ENCODE measurements around the gene RMDN2. TPM values are rescaled to one million over a fixed set of nuclear protein-coding genes. Genes with fewer than 3 reads are reported as not detected.

RMDN2 gene
- total and polyA plus RNA-seq, 2 experiments from 2014 or later: 3.4 to 3.6 TPM

- TF ChIP-seq ZNF462 (CRISPR knock-in tag; IDR thresholded peaks at IDR 0.05) (no peak), ETS1 (IDR thresholded peaks at IDR 0.05) (no peak)
These were observed 1.6 kb upstream of the RMDN2 start (continued) for GRCh38 chr2:37923308-37924055.

GRCh38 chr2:37926635-37927034, 1.5 kb downstream of the RMDN2 start:
- H3K4me1 ChIP-seq (ENCODE audit: insufficient read depth): no peaks in the 10 kb centered on the region; the same call in 1 of the 2 replicates
- H3K36me3 ChIP-seq (ENCODE audit: insufficient read depth): no peaks in the 10 kb centered on the region
- no peaks in the 10 kb centered on the region; the same call in 1 of the 2 replicates for H4K20me1 ChIP-seq (replicated peaks; ENCODE audit: insufficient read depth)
- ATAC-seq: no peak
- peaks cover 12% of the 10 kb centered on the region for H3K27me3 ChIP-seq (ENCODE audit: insufficient read depth)
- DNase-seq (ENCODE audit: low spot score): no peak
- Mint-ChIP-seq H3K9me3 (peaks cover 4% of the 10 kb centered on the region; the same call in 2 of the 3 replicates), H3K4me3 (no peak overlapping the region), H3K27me3 (ENCODE audit: insufficient read depth, low read depth, poor library complexity) (peaks cover 2% of the 10 kb centered on the region), H3K27ac (no peak overlapping the region), H3K4me1 (peaks cover 4% of the 10 kb centered on the region), H3K36me3 (ENCODE audit: low read depth) (peaks cover 16% of the 10 kb centered on the region)
- H2AFZ ChIP-seq: no peak overlapping the region
- H3K27ac ChIP-seq (ENCODE audit: low read depth): no peak overlapping the region
- no peaks in the 10 kb centered on the region for H3K79me2 ChIP-seq (replicated peaks; ENCODE audit: insufficient read depth)
- no peaks in the 10 kb centered on the region for H3K9me2 ChIP-seq (ENCODE audit: insufficient read depth)
- H3K4me3 ChIP-seq: no peak overlapping the region
- H3F3A ChIP-seq (replicated peaks; ENCODE audit: low read depth): no peaks in the 10 kb centered on the region; the same call in 1 of the 2 replicates
- no peak overlapping the region for H3K4me2 ChIP-seq
- TF ChIP-seq ZNF462 (CRISPR knock-in tag; IDR thresholded peaks at IDR 0.05) (no peak), EZH2 (IDR thresholded peaks at IDR 0.05; ENCODE audit: low read depth, unreplicated experiment) (no peak), STAT1 (IDR thresholded peaks at IDR 0.05; ENCODE audit: unreplicated experiment) (no peak), ETS1 (IDR thresholded peaks at IDR 0.05) (no peak), POLR2AphosphoS5 (IDR thresholded peaks at IDR 0.05; ENCODE audit: low read depth) (no peak)

Data from GM23338 (cell line).